Suprapubic skin (tissue), 4 donors: ENCODE results near the gene AP1M1.

Experiments
- CTCF ChIP-seq, 2 donors: fragments of 200-600 bp in 1 of 2; fragments of 450-650 bp in 1 of 2; sonication (generic) in 1 of 2; IDR thresholded peaks; one replicate each; pipeline ENCODE4 v1.5.1; 2016 to 2019; ENCODE audit warnings: antibody characterized with exemption in 2 of 2, mild to moderate bottlenecking in 1 of 2, moderate library complexity in 1 of 2
- EP300 ChIP-seq: sonication (generic); formaldehyde crosslinking; IDR thresholded peaks from one replicate; pipeline ENCODE4 v1.6.1; 2017; ENCODE audit warnings: antibody characterized with exemption
- POLR2A ChIP-seq, 2 donors: fragments of 450-650 bp; IDR thresholded peaks; one replicate each; pipeline ENCODE4 v1.6.1; 2017; ENCODE audit warnings: antibody characterized with exemption in 2 of 2, mild to moderate bottlenecking in 2 of 2, moderate library complexity in 2 of 2
- POLR2AphosphoS5 ChIP-seq, 3 donors: sonication (generic); formaldehyde crosslinking; IDR thresholded peaks; one replicate each; pipeline ENCODE4 v1.6.1; 2017; ENCODE audit warnings: antibody characterized with exemption in 3 of 3

GRCh38 chr19:16244091-16244490 lies 46.4 kb downstream of the AP1M1 start:
- no peak for TF ChIP-seq CTCF (IDR thresholded peaks at IDR 0.05)
- no peak for TF ChIP-seq POLR2AphosphoS5 (IDR thresholded peaks at IDR 0.05)
- TF ChIP-seq POLR2A (IDR thresholded peaks at IDR 0.05), result no peak
- no peak for TF ChIP-seq EP300
